GM19452 (cell line): ENCODE data around the gene BRSK1.

ENCODE experiments used
- ATAC-seq: cut with Tn5 transposase; IDR thresholded peaks from one replicate; pipeline ENCODE4 v1.9.1; 2021; ENCODE audit not compliant: unreplicated experiment

Gene BRSK1

GRCh38 chr19:55352040-55352439, 68.2 kb downstream of the BRSK1 start:
- ATAC-seq, result no peak

GRCh38 chr19:55352549-55353145, 68.8 kb downstream of the BRSK1 start:
- no peak for ATAC-seq

GRCh38 chr19:55353356-55353802, 69.6 kb downstream of the BRSK1 start:
- no peak for ATAC-seq

GRCh38 chr19:55353803-55354697, 70.3 kb downstream of the BRSK1 start:
- no peak for ATAC-seq

GRCh38 chr19:55354698-55355212, 71.0 kb downstream of the BRSK1 start, which contains the start of gene COX6B2:
TSS of gene COX6B2 (minus strand) at chr19:55354719. CDS start at chr19:55354521, 198 bp downstream.
- no peak for ATAC-seq

- ATAC-seq, result no peak
These were observed 71.5 kb downstream of the BRSK1 start for GRCh38 chr19:55355213-55355821.

- no peak for ATAC-seq
These were observed 74.7 kb downstream of the BRSK1 start for GRCh38 chr19:55358493-55358892.

GRCh38 chr19:55358943-55359908, 75.4 kb downstream of the BRSK1 start:
- ATAC-seq, result no peak

GRCh38 chr19:55360902-55361301, 77.1 kb downstream of the BRSK1 start:
- ATAC-seq, result no peak
